HG03521 (cell line): ENCODE data around the gene CACTIN.
"Not testable (repeated sequence)": the region's sequence is repeated elsewhere in the genome, so short reads cannot be mapped to it uniquely, and the experiment has no call there.

Source experiments
- ATAC-seq: cut with Tn5 transposase; IDR thresholded peaks from one replicate; pipeline ENCODE4 v1.9.1; 2021; ENCODE audit warnings: mild to moderate bottlenecking, moderate library complexity; ENCODE audit not compliant: unreplicated experiment

CACTIN gene

DNA sequence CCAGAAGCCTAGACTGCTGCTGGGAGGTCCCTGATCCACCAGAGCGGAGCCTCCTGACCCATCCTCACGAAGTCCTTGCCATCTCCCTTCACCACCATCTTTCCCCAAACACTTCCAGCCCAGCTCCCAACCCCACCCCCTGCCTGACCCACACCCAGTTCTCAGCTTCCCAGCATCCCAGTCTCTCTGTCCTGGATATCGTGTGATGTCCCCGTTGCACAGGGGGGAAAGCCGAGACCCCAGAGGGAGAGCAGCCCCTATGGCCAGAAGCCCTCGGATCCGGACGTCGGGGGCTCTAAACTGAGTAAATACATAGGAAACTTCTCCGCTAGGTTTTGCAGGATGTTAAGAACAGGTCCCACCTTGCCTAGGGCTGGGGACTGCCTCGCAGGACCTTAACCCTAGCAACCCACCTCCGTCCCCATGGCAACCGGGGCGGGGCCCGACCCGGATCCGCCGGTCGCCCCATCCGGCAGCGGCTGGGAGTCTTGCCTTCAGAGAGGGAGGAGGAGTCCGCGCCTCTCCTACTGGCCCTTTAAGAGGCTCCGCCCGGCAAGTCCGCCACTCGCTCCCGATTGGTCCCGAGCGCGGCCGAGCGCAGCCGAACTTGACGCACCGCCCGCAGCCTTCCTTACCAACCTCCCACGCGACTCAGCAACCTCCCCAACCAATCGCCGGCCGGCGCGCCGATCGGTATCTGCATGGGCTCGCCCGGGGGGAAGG, 54.3 kb downstream of the CACTIN start:
- ATAC-seq, result peak; percentile 91

DNA sequence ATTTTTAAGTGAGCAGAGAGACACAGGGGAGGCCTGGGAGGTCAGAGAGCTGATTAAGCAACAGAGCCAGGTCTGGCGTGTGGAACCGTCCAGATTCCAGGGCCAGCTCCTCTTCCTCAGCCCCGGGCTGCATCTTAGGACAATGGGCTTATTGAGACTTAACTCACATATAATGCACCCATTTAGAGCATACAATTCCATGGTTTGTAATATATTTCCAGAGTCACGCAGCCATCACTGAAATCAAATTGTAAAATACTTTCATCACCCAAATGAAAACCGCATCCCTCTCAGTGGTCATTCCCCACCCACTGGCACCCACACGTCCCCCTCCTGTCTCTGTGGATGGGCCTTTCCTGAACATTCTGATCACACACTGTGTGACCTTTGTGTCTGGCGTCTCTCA, 56.0 kb downstream of the CACTIN start:
- ATAC-seq, result no peak

DNA sequence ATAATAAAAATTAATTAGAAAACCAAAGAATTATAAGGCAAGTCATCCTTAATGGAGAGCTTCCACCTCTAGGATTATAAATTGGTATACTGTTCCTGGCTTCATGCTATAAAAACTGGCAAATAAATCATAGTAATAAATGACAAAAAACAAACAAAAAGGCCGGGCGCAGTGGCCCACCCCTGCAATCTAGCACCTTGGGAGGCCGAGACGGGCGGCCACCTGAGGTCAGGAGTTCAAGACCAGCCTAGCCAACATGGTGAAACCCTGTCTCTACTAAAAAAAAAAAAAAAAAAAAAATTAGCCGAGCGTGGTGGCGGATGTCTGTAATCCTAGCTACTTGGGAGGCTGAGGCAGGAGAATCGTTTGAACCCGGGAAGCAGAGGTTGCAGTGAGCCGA, 56.5 kb downstream of the CACTIN start:
- not testable (repeated sequence) for ATAC-seq

DNA sequence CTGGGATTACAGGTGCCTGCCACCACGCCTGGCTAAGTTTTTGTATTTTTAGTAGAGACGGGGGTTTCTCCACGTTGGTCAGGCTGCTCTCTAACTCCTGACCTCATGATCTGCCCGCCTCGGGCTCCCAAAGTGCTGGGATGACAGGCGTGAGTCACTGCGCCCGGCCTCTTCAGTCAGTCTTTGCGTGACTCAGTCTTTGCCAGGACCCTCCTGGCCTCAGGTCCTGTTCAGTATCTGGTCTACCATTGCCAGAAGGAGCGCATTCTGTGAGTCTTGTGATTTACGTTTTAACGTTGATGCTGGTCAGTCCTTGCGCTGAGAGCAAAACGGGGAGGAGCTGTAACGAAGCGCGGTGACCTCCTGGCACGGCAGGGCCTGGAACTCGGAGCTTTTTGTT, 61.5 kb downstream of the CACTIN start:
- no peak for ATAC-seq

DNA sequence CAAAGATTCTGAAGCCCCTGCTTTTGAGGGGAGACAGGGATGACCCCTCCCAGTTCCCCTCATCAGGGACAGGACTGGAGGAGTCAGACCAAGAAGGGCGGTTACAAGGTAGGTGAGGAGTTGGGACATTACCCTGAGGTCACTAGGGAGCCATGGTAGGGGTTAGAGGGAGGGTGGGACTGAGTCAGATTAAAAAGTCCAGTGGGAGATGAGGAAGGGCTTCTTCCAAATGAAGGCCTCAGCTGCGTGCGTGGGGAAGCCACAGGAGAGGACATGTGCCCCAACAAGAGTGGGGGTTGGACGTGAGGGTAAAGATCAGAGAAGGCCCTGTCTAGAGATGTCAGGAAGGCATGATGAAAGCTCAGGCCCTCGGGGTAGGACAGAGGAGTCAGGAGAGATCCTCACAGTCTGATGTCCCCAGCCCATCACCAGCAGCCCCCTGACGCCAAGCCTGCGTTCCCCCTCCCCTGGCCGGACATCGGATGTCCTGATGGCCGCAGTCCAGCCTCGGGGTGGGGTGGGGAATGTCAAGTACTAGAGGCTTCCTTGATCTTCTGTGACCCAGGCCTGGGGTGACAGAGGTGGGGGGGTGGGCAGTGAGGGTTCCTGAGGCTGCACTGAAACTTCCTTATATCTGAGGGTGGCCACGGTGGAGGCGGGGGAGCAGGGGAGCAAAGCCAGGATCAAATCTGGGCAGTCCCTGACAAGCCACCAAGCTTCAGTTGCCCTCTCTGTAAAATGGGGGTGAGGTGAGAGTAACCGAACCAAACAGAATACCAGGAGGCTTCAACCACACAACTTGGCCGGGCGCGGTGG, 62.7 kb downstream of the CACTIN start:
- ATAC-seq, result no peak
